Chondrocyte (in vitro differentiated cells): Measurements from ENCODE around the gene GABARAPL2. TPM values are rescaled to one million over a fixed set of nuclear protein-coding genes. Genes with fewer than 3 reads are reported as not detected.

Source experiments
- DNase-seq: peaks from one replicate; pipeline ENCODE4 v3.0.0; 2021; ENCODE audit warnings: mixed read lengths, low spot score
- H3K27ac Mint-ChIP-seq: one replicate; pipeline ENCODE4 v1.8.0; 2021; ENCODE audit warnings: mild to moderate bottlenecking, moderate library complexity, mixed read lengths; ENCODE audit not compliant: unreplicated experiment
- H3K27me3 Mint-ChIP-seq: 2 replicates; pipeline ENCODE4 v1.8.0; 2021; ENCODE audit warnings: low read depth, mixed read lengths
- H3K36me3 Mint-ChIP-seq: 2 replicates; pipeline ENCODE4 v1.8.0; 2021; ENCODE audit warnings: low read depth, mixed read lengths
- H3K4me1 Mint-ChIP-seq: 2 replicates; pipeline ENCODE4 v1.8.0; 2021; ENCODE audit warnings: low read depth, mild to moderate bottlenecking, mixed read lengths
- H3K4me3 Mint-ChIP-seq: one replicate; pipeline ENCODE4 v1.8.0; 2021; ENCODE audit warnings: mild to moderate bottlenecking, moderate library complexity, mixed read lengths; ENCODE audit not compliant: unreplicated experiment
- H3K9me3 Mint-ChIP-seq: 2 replicates; pipeline ENCODE4 v1.8.0; 2021; ENCODE audit warnings: low read depth, mixed read lengths
- CTCF ChIP-seq: fragments of 200-600 bp; sonication (generic); IDR thresholded peaks from 2 replicates; pipeline ENCODE4 v1.5.0; 2021; ENCODE audit warnings: antibody characterized with exemption, mild to moderate bottlenecking, moderate library complexity
- total RNA-seq: library from RNA; stranded (reverse); gene quantifications from 3 replicates; pipeline ENCODE4 v1.2.1, GENCODE V29; 2021

GABARAPL2 gene
- total RNA-seq, 1 donor from 2014 or later, result 64.5 TPM

GRCh38 chr16:75614066-75614897, 48.1 kb downstream of the GABARAPL2 start:
- no peak overlapping the region for H3K4me3 Mint-ChIP-seq
- DNase-seq, result no peak
- no peaks in the 10 kb centered on the region for H3K9me3 Mint-ChIP-seq
- H3K27me3 Mint-ChIP-seq, result no peaks in the 10 kb centered on the region
- no peak overlapping the region for H3K27ac Mint-ChIP-seq
- TF ChIP-seq CTCF, result no peak
- H3K4me1 Mint-ChIP-seq, result no peaks in the 10 kb centered on the region
- H3K36me3 Mint-ChIP-seq, result peaks cover 29% of the 10 kb centered on the region

GRCh38 chr16:75615619-75616018, 49.4 kb downstream of the GABARAPL2 start:
- H3K9me3 Mint-ChIP-seq, result no peaks in the 10 kb centered on the region
- no peak for DNase-seq
- no peak overlapping the region for H3K4me3 Mint-ChIP-seq
- peaks cover 32% of the 10 kb centered on the region for H3K36me3 Mint-ChIP-seq
- H3K4me1 Mint-ChIP-seq, result peaks cover 5% of the 10 kb centered on the region
- H3K27me3 Mint-ChIP-seq, result no peaks in the 10 kb centered on the region
- no peak for TF ChIP-seq CTCF
- H3K27ac Mint-ChIP-seq, result no peak overlapping the region

- H3K36me3 Mint-ChIP-seq, result peaks cover 32% of the 10 kb centered on the region
These were observed 50.4 kb downstream of the GABARAPL2 start for GRCh38 chr16:75616521-75617010.

GRCh38 chr16:75617121-75617520, 50.9 kb downstream of the GABARAPL2 start:
- H3K4me1 Mint-ChIP-seq, result peaks cover 20% of the 10 kb centered on the region
- no peak overlapping the region for H3K27ac Mint-ChIP-seq
- H3K9me3 Mint-ChIP-seq, result no peaks in the 10 kb centered on the region
- DNase-seq, result no peak
- H3K4me3 Mint-ChIP-seq, result no peak overlapping the region
- peaks cover 31% of the 10 kb centered on the region for H3K36me3 Mint-ChIP-seq
- no peaks in the 10 kb centered on the region for H3K27me3 Mint-ChIP-seq
- TF ChIP-seq CTCF, result no peak

More at GRCh38 chr16:75616521-75617010, 50.4 kb downstream of the GABARAPL2 start:
- H3K4me3 Mint-ChIP-seq, result no peak overlapping the region
- no peaks in the 10 kb centered on the region for H3K9me3 Mint-ChIP-seq
- H3K27ac Mint-ChIP-seq, result no peak overlapping the region
- no peak for TF ChIP-seq CTCF
- peaks cover 15% of the 10 kb centered on the region for H3K4me1 Mint-ChIP-seq
- no peaks in the 10 kb centered on the region for H3K27me3 Mint-ChIP-seq
- no peak for DNase-seq

DNA sequence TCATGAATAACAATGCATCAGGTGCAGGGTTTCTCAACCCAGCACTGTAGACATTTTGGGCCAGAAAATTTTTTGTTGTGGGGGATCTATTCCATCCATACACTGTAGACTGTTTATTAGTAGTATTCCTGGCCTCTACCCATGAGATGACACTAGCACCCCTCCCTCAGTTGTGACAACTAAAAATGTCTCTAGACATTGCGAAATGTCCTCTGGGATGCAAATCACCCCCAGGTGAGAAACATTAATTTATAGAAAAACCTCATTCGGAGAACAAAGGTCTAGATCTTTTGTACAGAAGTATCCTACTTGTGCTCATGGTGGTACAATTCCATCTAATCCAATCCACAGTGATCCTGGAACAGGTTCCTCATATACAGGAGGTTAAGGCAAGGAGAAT, 52.6 kb downstream of the GABARAPL2 start:
- Mint-ChIP-seq H3K27me3 (no peaks in the 10 kb centered on the region), H3K4me3 (no peak overlapping the region), H3K9me3 (no peaks in the 10 kb centered on the region), H3K27ac (no peak overlapping the region), H3K36me3 (peaks cover 25% of the 10 kb centered on the region), H3K4me1 (peaks cover 27% of the 10 kb centered on the region)
- TF ChIP-seq CTCF, result no peak
- DNase-seq, result no peak
